ENCODE measurements around the gene NAA30. TPM values are rescaled to one million over a fixed set of nuclear protein-coding genes. Genes with fewer than 3 reads are reported as not detected.

NAA30 gene
- total RNA-seq, 1 experiment from 2014 or later = 14.0 TPM

DNA sequence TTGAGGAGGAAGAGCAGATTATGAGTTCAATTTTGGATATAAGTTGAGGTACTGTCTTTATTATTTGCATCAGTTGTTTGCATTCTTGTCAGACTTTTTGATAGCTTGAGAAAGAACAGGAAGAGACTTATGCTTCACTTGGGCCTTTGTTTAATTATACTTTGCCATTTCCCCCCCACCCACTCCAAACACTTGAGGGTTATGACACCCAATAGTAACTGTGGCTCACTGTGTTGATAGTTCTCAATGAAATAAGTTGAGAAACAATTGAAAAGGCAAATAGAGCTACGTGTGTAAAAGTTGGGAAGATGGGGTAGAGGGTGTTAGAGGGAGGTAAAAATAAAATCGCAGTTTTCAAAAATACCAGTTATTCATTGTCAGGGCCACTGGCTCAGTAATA is 17.7 kb downstream of the NAA30 start:
- intact Hi-C loops (cut with micrococcal nuclease) = no loop called here
- ATAC-seq (no peak), DNase-seq (ENCODE audit: low read depth, low spot score) (no peak)
- Histone ChIP-seq H3K4me1 (ENCODE audit: control insufficient read depth in 1 of 2, insufficient read depth in 2 of 2, low read length in 2 of 2) (no peaks in the 10 kb centered on the region), H3K4me2 (ENCODE audit: low read length) (no peak overlapping the region), H4K20me1 (ENCODE audit: insufficient read depth) (no peaks in the 10 kb centered on the region), H3K9ac (ENCODE audit: low read length) (no peak overlapping the region), H3K4me3 (replicated peaks in 1 of 2; ENCODE audit: low read depth in 1 of 2, low read length in 2 of 2) (no peak overlapping the region), H3K9me2 (ENCODE audit: insufficient read depth) (no peaks in the 10 kb centered on the region), H3K36me3 (ENCODE audit: control insufficient read depth in 1 of 2, insufficient read depth in 2 of 2, low read length in 2 of 2) (peaks cover 4 to 14% of the 10 kb centered on the region in 2 experiments; a peak in 3 of 4 replicates), H3K79me2 (ENCODE audit: insufficient read depth, low read length) (peaks cover 23% of the 10 kb centered on the region; the same call in 1 of the 2 replicates), H3K27ac (ENCODE audit: low read depth, low read length) (no peak overlapping the region), H3K9me3 (ENCODE audit: control insufficient read depth in 1 of 2, insufficient read depth in 1 of 2, low read depth in 1 of 2, low read length in 2 of 2) (no peaks in the 10 kb centered on the region), H2AFZ (ENCODE audit: low read depth, low read length, poor library complexity, severe bottlenecking) (no peak overlapping the region), H3K27me3 (ENCODE audit: insufficient read depth, low read length) (no peaks in the 10 kb centered on the region)
- no TSS peak for BruUV-seq (replicated peaks)
- ChIA-PET CTCF (no interaction called here), POLR2A (no interaction called here), RAD21 (ENCODE audit: low non-redundant PET in 1 of 2, low total read pairs in 2 of 2, uncharacterized antibody in 2 of 2, unreplicated experiment in 2 of 2) (no interaction called here)
- TF ChIP-seq ZNF274 (IDR thresholded peaks at IDR 0.05; ENCODE audit: low read depth, low read length) = no peak
- TF ChIP-seq EZH2 (IDR thresholded peaks at IDR 0.05) = no peak
- TF ChIP-seq, protein P1, sequence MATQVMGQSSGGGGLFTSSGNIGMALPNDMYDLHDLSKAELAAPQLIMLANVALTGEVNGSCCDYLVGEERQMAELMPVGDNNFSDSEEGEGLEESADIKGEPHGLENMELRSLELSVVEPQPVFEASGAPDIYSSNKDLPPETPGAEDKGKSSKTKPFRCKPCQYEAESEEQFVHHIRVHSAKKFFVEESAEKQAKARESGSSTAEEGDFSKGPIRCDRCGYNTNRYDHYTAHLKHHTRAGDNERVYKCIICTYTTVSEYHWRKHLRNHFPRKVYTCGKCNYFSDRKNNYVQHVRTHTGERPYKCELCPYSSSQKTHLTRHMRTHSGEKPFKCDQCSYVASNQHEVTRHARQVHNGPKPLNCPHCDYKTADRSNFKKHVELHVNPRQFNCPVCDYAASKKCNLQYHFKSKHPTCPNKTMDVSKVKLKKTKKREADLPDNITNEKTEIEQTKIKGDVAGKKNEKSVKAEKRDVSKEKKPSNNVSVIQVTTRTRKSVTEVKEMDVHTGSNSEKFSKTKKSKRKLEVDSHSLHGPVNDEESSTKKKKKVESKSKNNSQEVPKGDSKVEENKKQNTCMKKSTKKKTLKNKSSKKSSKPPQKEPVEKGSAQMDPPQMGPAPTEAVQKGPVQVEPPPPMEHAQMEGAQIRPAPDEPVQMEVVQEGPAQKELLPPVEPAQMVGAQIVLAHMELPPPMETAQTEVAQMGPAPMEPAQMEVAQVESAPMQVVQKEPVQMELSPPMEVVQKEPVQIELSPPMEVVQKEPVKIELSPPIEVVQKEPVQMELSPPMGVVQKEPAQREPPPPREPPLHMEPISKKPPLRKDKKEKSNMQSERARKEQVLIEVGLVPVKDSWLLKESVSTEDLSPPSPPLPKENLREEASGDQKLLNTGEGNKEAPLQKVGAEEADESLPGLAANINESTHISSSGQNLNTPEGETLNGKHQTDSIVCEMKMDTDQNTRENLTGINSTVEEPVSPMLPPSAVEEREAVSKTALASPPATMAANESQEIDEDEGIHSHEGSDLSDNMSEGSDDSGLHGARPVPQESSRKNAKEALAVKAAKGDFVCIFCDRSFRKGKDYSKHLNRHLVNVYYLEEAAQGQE (IDR thresholded peaks at IDR 0.05; ENCODE audit: low read depth) = no peak
- TF ChIP-seq, protein P2, sequence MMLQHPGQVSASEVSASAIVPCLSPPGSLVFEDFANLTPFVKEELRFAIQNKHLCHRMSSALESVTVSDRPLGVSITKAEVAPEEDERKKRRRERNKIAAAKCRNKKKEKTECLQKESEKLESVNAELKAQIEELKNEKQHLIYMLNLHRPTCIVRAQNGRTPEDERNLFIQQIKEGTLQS (IDR thresholded peaks at IDR 0.05) = no peak
- no peak for TF ChIP-seq SRF (IDR thresholded peaks at IDR 0.05; ENCODE audit: low read depth)
- TF ChIP-seq ZFX (IDR thresholded peaks at IDR 0.05) = no peak
- TF ChIP-seq CEBPB (IDR thresholded peaks at IDR 0.05; ENCODE audit: low read depth) = no peak
- TF ChIP-seq, protein P3, sequence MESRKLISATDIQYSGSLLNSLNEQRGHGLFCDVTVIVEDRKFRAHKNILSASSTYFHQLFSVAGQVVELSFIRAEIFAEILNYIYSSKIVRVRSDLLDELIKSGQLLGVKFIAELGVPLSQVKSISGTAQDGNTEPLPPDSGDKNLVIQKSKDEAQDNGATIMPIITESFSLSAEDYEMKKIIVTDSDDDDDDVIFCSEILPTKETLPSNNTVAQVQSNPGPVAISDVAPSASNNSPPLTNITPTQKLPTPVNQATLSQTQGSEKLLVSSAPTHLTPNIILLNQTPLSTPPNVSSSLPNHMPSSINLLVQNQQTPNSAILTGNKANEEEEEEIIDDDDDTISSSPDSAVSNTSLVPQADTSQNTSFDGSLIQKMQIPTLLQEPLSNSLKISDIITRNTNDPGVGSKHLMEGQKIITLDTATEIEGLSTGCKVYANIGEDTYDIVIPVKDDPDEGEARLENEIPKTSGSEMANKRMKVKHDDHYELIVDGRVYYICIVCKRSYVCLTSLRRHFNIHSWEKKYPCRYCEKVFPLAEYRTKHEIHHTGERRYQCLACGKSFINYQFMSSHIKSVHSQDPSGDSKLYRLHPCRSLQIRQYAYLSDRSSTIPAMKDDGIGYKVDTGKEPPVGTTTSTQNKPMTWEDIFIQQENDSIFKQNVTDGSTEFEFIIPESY (IDR thresholded peaks at IDR 0.05; ENCODE audit: extremely low read depth, insufficient replicate concordance, low read length) = no peak
- TF ChIP-seq TCF7L2 (IDR thresholded peaks at IDR 0.05; ENCODE audit: borderline replicate concordance, extremely low read depth, insufficient read depth, insufficient read length) = no peak
- TF ChIP-seq MAX (IDR thresholded peaks at IDR 0.05) = no peak
- no peak for TF ChIP-seq SP1 (IDR thresholded peaks at IDR 0.05; ENCODE audit: low read depth)
- no peak for TF ChIP-seq EGR1 (IDR thresholded peaks at IDR 0.05; ENCODE audit: low read depth)
- TF ChIP-seq, protein P4, sequence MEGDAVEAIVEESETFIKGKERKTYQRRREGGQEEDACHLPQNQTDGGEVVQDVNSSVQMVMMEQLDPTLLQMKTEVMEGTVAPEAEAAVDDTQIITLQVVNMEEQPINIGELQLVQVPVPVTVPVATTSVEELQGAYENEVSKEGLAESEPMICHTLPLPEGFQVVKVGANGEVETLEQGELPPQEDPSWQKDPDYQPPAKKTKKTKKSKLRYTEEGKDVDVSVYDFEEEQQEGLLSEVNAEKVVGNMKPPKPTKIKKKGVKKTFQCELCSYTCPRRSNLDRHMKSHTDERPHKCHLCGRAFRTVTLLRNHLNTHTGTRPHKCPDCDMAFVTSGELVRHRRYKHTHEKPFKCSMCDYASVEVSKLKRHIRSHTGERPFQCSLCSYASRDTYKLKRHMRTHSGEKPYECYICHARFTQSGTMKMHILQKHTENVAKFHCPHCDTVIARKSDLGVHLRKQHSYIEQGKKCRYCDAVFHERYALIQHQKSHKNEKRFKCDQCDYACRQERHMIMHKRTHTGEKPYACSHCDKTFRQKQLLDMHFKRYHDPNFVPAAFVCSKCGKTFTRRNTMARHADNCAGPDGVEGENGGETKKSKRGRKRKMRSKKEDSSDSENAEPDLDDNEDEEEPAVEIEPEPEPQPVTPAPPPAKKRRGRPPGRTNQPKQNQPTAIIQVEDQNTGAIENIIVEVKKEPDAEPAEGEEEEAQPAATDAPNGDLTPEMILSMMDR (IDR thresholded peaks at IDR 0.05 in 2 of 3, conservative IDR thresholded peaks at IDR 0.05 in 1 of 3; ENCODE audit: borderline replicate concordance in 1 of 3, insufficient read depth in 1 of 3, low read depth in 2 of 3, low read length in 2 of 3) = no peak
